GM12878 (cell line): ENCODE results near the gene CLEC20A. TPM values are rescaled to one million over a fixed set of nuclear protein-coding genes. Genes with fewer than 3 reads are reported as not detected.

Source experiments
- ATAC-seq: fragments of 200-7000 bp; cut with Tn5 transposase; 3 replicates; pipeline ENCODE4 v1.9.1; 2020; ENCODE audit warnings: mild to moderate bottlenecking, moderate library complexity
- BruUV-seq: library from RNA; stranded (reverse); fragments of 400-500 nt; replicated peaks from 2 replicates; lab custom pipeline; 2021; lab: Mats Ljungman, UMichigan
- CTCF ChIA-PET: fragments of 300-600 bp; sonication (Branson Sonifier 250); formaldehyde crosslinking; extraction: SDS; loops from one replicate; lab custom pipeline; 2021; ENCODE audit warnings: inconsistent platforms; lab: Yijun Ruan, JAX
- POLR2A ChIA-PET: fragments of 350-600 bp; formaldehyde crosslinking; extraction: SDS; loops from one replicate; lab custom pipeline; 2021; ENCODE audit warnings: inconsistent platforms; lab: Charles Lee
- RAD21 ChIA-PET: fragments of 300-600 bp; sonication (Branson Sonifier 250); formaldehyde crosslinking; loops from one replicate; lab custom pipeline; 2023; ENCODE audit warnings: antibody characterized with exemption; ENCODE audit not compliant: unreplicated experiment; lab: Charles Lee
- SMC1A ChIA-PET: fragments of 300-600 bp; sonication (Branson Sonifier 250); formaldehyde crosslinking; loops from one replicate; lab custom pipeline; 2023; ENCODE audit not compliant: unreplicated experiment, uncharacterized antibody; lab: Charles Lee
- DNase-seq: peaks from one replicate; pipeline ENCODE4 v3.0.0-alpha.2; 2011; ENCODE audit warnings: low read depth, low spot score
- FAIRE-seq: peaks from 3 replicates; lab custom pipeline; 2011; peaks lifted over from hg19 to GRCh38; lab: Jason Lieb, UNC
- H2AFZ ChIP-seq: 2 replicates; pipeline ENCODE4 v1.6.0; 2011; ENCODE audit warnings: low read depth, low read length, control low read depth; ENCODE audit not compliant: control insufficient read depth
- H3K27ac ChIP-seq: 2 replicates; pipeline ENCODE4 v1.5.1; 2011; ENCODE audit warnings: control low read depth; ENCODE audit not compliant: control insufficient read depth, insufficient read depth
- H3K27me3 ChIP-seq, 2 experiments: replicated peaks in 1 of 2; 2 replicates each; pipeline versions ENCODE4 v1.6.0 to v1.6.1; 2011; ENCODE audit warnings: low read length in 1 of 2; ENCODE audit not compliant: control insufficient read depth in 2 of 2, insufficient read depth in 2 of 2
- H3K36me3 ChIP-seq, 2 experiments: 2 replicates each; pipeline ENCODE4 v1.5.1; 2011; ENCODE audit warnings: low read length in 1 of 2; ENCODE audit not compliant: control insufficient read depth in 2 of 2, insufficient read depth in 2 of 2
- H3K4me1 ChIP-seq: 2 replicates; pipeline ENCODE4 v1.6.1; 2011; ENCODE audit warnings: mild to moderate bottlenecking, low read length, moderate library complexity, mixed read lengths; ENCODE audit not compliant: control insufficient read depth, insufficient read depth
- H3K4me2 ChIP-seq: 2 replicates; pipeline ENCODE4 v1.6.0; 2011; ENCODE audit warnings: control low read depth; ENCODE audit not compliant: control insufficient read depth, insufficient read depth
- H3K4me3 ChIP-seq: fragments of 200-600 bp; sonication (generic); 2 replicates; pipeline ENCODE4 v1.5.1; 2016
- H3K79me2 ChIP-seq: 2 replicates; pipeline ENCODE4 v1.6.0; 2011; ENCODE audit warnings: low read length; ENCODE audit not compliant: control insufficient read depth, insufficient read depth
- H3K9ac ChIP-seq: 2 replicates; pipeline ENCODE4 v1.8.0; 2011; ENCODE audit warnings: low read length, control low read depth, mixed read lengths; ENCODE audit not compliant: control insufficient read depth, insufficient read depth
- H3K9me3 ChIP-seq: replicated peaks from 3 replicates; pipeline ENCODE4 v1.5.1; 2011; ENCODE audit warnings: mild to moderate bottlenecking, low read length; ENCODE audit not compliant: control insufficient read depth, insufficient read depth
- H4K20me1 ChIP-seq: 2 replicates; pipeline ENCODE4 v1.6.0; 2011; ENCODE audit not compliant: control insufficient read depth, insufficient read depth
- EZH2 ChIP-seq: IDR thresholded peaks from 2 replicates; pipeline ENCODE4 v1.6.1; 2012; ENCODE audit warnings: low read depth, mild to moderate bottlenecking, control low read depth, inconsistent platforms, low read length, borderline replicate concordance; ENCODE audit not compliant: control insufficient read depth
- FOS ChIP-seq: IDR thresholded peaks from 3 replicates; pipeline ENCODE4 v1.6.1; 2011; ENCODE audit warnings: borderline replicate concordance; ENCODE audit not compliant: insufficient read length; ENCODE audit errors: extremely low read depth
- IRF4 ChIP-seq: IDR thresholded peaks from 2 replicates; pipeline ENCODE4 v1.6.1; 2011; ENCODE audit warnings: low read depth, low read length
- MXI1 ChIP-seq: fragments of 150-350 bp; IDR thresholded peaks from 2 replicates; pipeline ENCODE4 v1.6.1; 2011; ENCODE audit warnings: low read depth, mild to moderate bottlenecking, inconsistent platforms, low read length, improper control_type of control experiment
- MYC ChIP-seq: IDR thresholded peaks from 2 replicates; pipeline ENCODE4 v1.6.1; 2011; ENCODE audit warnings: mild to moderate bottlenecking, low read length, moderate library complexity, inconsistent platforms; ENCODE audit not compliant: insufficient read depth, insufficient replicate concordance, insufficient read length, severe bottlenecking
- SRF ChIP-seq, 2 experiments: IDR thresholded peaks; 2 replicates each; pipeline ENCODE4 v1.6.1; 2011; ENCODE audit warnings: low read depth in 2 of 2, low read length in 2 of 2, mild to moderate bottlenecking in 1 of 2, moderate library complexity in 1 of 2
- TBL1XR1 ChIP-seq: IDR thresholded peaks from 2 replicates; pipeline ENCODE4 v1.6.1; 2012; ENCODE audit warnings: low read depth, low read length, improper control_type of control experiment
- YBX1 ChIP-seq: fragments of 450-650 bp; IDR thresholded peaks from 2 replicates; pipeline ENCODE4 v1.6.1; 2016; ENCODE audit warnings: antibody characterized with exemption
- ZNF622 ChIP-seq: fragments of 450-650 bp; IDR thresholded peaks from 2 replicates; pipeline ENCODE4 v1.6.1; 2017; ENCODE audit warnings: mild to moderate bottlenecking, inconsistent platforms
- WGBS: methylation state at CpG from one replicate; pipeline ENCODE4 v1.1.6; 2016; ENCODE audit warnings: low lambda C conversion rate; ENCODE audit not compliant: insufficient replicate concordance, insufficient coverage; ENCODE audit errors: missing lambda C conversion rate; 5-methylcytosine and 5-hydroxymethylcytosine counted together
- in situ Hi-C: fragments of 300-500 bp; cut with MboI; formaldehyde crosslinking; loops from 9 replicates; pipeline ENCODE4 v1.14.3; 2018; ENCODE audit warnings: mixed read lengths
- intact Hi-C: fragments of 100-400 bp; cut with micrococcal nuclease; formaldehyde crosslinking; loops from one replicate; pipeline ENCODE4 v1.14.2; 2022; ENCODE audit not compliant: unreplicated experiment
- polyA plus RNA-seq, 11 experiments: library from polyadenylated mRNA; depleted of rRNA in 4 of 11; unstranded in 6 of 11; stranded (reverse) in 5 of 11; fragments of >200 nt; fragmentation: Nextera tagmentation in 4 of 11; fragmentation: Illumina TruSeq in 1 of 11; extraction: Ambion mirVana in 4 of 11; extraction: Trizol in 1 of 11; gene quantifications; 1 replicate in 1 of 11; 2 replicates in 10 of 11; pipeline versions ENCODE4 v1.2.1 to v1.2.3, GENCODE V29; 2011 to 2016; ENCODE audit warnings: inconsistent platforms in 2 of 11, missing spikeins in 2 of 11, low read depth in 1 of 11
- total RNA-seq, 4 experiments: library from RNA; depleted of rRNA in 3 of 4; stranded (reverse); fragments of >200 nt in 3 of 4; fragmentation: Illumina TruSeq in 1 of 4; extraction: Trizol in 1 of 4; gene quantifications; 2 replicates each; pipeline versions ENCODE4 v1.2.1 to v1.2.3, GENCODE V29; 2013 to 2021
- TF ChIP-seq, protein P1 (sequence below): fragments of 450-650 bp; IDR thresholded peaks from 2 replicates; pipeline ENCODE4 v1.6.1; 2017; ENCODE audit warnings: mild to moderate bottlenecking, low read depth, inconsistent platforms; ENCODE audit not compliant: poor library complexity, severe bottlenecking

CLEC20A gene
- total and polyA plus RNA-seq, 10 of the 15 experiments (the other 5 are each of a cell fraction or from before 2014, with no cell fraction given) = not detected

DNA sequence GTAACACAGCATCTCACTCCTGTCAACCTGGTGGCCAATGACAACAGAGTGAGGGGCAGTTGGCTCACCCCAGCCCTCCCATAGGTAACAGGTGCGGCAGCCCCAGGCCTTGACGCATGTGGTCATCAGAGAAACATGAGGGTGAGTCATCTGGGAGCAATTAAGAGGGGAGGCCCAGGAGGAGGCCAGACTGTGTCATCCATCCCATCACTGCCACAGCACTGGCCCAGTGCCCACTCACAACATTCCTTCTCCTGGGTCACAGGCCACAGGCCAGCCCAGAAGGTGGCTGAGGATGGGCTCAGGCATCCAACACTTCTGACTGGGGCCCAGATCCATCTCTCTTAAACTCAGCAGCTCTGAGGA, 33.3 kb upstream of the CLEC20A start:
- SMC1A ChIA-PET = interaction anchor here (1.2 to 1.7 kb wide), 2 partner anchors 206 to 223 kb away, joined by 3 to 5 read pairs; no protein-coding TSS in a partner anchor
- H3K4me3 ChIP-seq = no peak overlapping the region
- ATAC-seq (no peak), FAIRE-seq (no peak), DNase-seq (no peak)
- H3K79me2 ChIP-seq = no peaks in the 10 kb centered on the region
- in situ Hi-C loops (loop anchor here (5.0 to 25.0 kb wide), 3 partner anchors 232 to 837 kb away; partner anchors contain the start of gene AXDND1), intact Hi-C loops (no loop called here)
- H3K9ac ChIP-seq = no peak overlapping the region
- H2AFZ ChIP-seq = no peak overlapping the region
- no peaks in the 10 kb centered on the region for H3K4me1 ChIP-seq
- no TSS peak for BruUV-seq
- TF ChIP-seq, protein P1, sequence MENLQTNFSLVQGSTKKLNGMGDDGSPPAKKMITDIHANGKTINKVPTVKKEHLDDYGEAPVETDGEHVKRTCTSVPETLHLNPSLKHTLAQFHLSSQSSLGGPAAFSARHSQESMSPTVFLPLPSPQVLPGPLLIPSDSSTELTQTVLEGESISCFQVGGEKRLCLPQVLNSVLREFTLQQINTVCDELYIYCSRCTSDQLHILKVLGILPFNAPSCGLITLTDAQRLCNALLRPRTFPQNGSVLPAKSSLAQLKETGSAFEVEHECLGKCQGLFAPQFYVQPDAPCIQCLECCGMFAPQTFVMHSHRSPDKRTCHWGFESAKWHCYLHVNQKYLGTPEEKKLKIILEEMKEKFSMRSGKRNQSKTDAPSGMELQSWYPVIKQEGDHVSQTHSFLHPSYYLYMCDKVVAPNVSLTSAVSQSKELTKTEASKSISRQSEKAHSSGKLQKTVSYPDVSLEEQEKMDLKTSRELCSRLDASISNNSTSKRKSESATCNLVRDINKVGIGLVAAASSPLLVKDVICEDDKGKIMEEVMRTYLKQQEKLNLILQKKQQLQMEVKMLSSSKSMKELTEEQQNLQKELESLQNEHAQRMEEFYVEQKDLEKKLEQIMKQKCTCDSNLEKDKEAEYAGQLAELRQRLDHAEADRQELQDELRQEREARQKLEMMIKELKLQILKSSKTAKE = no peak
- TF ChIP-seq YBX1 (no peak), ZNF622 (no peak), TBL1XR1 (no peak), IRF4 (no peak), MYC (no peak), EZH2 (no peak), FOS (no peak), MXI1 (no peak), SRF (IDR thresholded peaks at IDR 0.05; ENCODE audit: low read depth in 2 of 2, low read length in 2 of 2) (no peak)
- no peaks in the 10 kb centered on the region for H3K36me3 ChIP-seq
- H4K20me1 ChIP-seq = no peaks in the 10 kb centered on the region
- no peak overlapping the region for H3K27ac ChIP-seq
- CTCF ChIA-PET = interaction anchor here (0.6 to 4.8 kb wide), 5 partner anchors 16 to 473 kb away, joined by 3 to 59 read pairs (median 4); no protein-coding TSS in a partner anchor
- H3K27me3 ChIP-seq = no peaks in the 10 kb centered on the region; a peak in 1 of 4 replicates
- WGBS = 40% methylated on average over 2 of the region's 2 CpGs
- H3K9me3 ChIP-seq = no peaks in the 10 kb centered on the region
- POLR2A ChIA-PET = no interaction called here
- RAD21 ChIA-PET = interaction anchor here (1.7 kb wide), 1 partner anchor 223 kb away, joined by 5 read pairs; no protein-coding TSS in a partner anchor
- no peak overlapping the region for H3K4me2 ChIP-seq
